ENCODE data around the gene TPD52L2. TPM values are rescaled to one million over a fixed set of nuclear protein-coding genes. Genes with fewer than 3 reads are reported as not detected.

The TPD52L2 gene
- total RNA-seq, 2 experiments from 2014 or later: 15.1 to 15.3 TPM

GRCh38 chr20:63825331-63826118 is 39.5 kb upstream of the TPD52L2 start:
- POLR2A ChIA-PET: no interaction called here
- TF ChIP-seq, protein P1, sequence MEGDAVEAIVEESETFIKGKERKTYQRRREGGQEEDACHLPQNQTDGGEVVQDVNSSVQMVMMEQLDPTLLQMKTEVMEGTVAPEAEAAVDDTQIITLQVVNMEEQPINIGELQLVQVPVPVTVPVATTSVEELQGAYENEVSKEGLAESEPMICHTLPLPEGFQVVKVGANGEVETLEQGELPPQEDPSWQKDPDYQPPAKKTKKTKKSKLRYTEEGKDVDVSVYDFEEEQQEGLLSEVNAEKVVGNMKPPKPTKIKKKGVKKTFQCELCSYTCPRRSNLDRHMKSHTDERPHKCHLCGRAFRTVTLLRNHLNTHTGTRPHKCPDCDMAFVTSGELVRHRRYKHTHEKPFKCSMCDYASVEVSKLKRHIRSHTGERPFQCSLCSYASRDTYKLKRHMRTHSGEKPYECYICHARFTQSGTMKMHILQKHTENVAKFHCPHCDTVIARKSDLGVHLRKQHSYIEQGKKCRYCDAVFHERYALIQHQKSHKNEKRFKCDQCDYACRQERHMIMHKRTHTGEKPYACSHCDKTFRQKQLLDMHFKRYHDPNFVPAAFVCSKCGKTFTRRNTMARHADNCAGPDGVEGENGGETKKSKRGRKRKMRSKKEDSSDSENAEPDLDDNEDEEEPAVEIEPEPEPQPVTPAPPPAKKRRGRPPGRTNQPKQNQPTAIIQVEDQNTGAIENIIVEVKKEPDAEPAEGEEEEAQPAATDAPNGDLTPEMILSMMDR (IDR thresholded peaks at IDR 0.05): no peak
- Histone ChIP-seq H3K4me3 (ENCODE audit: low read length) (no peak overlapping the region), H3K9me3 (ENCODE audit: control insufficient read depth in 1 of 2, insufficient read depth in 1 of 2, low read length in 2 of 2) (no peaks in the 10 kb centered on the region), H3K27ac (ENCODE audit: low read depth in 1 of 2, low read length in 2 of 2) (no peak overlapping the region), H3K27me3 (ENCODE audit: control insufficient read depth in 1 of 2, insufficient read depth in 2 of 2, low read length in 2 of 2) (peaks cover 40 to 42% of the 10 kb centered on the region in 2 experiments), H3K4me1 (ENCODE audit: insufficient read depth, low read length) (peaks cover 15% of the 10 kb centered on the region), H3K36me3 (ENCODE audit: insufficient read depth, low read length) (no peaks in the 10 kb centered on the region)
- Mint-ChIP-seq H3K9me3 (no peaks in the 10 kb centered on the region), H3K36me3 (ENCODE audit: low read depth) (no peaks in the 10 kb centered on the region), H3K27ac (no peak overlapping the region), H3K4me3 (no peak overlapping the region), H3K4me1 (ENCODE audit: low read depth) (peaks cover 10% of the 10 kb centered on the region), H3K27me3 (peaks cover 50% of the 10 kb centered on the region)
- no peak for DNase-seq
- ATAC-seq (ENCODE audit: poor library complexity): no peak
- intact Hi-C loops (cut with DNase I, micrococcal nuclease): no loop called here
- CTCF ChIA-PET: no interaction called here

- ATAC-seq (ENCODE audit: poor library complexity) (no peak), DNase-seq (no peak)
- Histone ChIP-seq H3K27ac (ENCODE audit: low read depth in 1 of 2, low read length in 2 of 2) (no peak overlapping the region), H3K4me3 (ENCODE audit: low read length) (no peak overlapping the region), H3K36me3 (ENCODE audit: insufficient read depth, low read length) (no peaks in the 10 kb centered on the region), H3K27me3 (ENCODE audit: control insufficient read depth in 1 of 2, insufficient read depth in 2 of 2, low read length in 2 of 2) (peaks cover 40 to 42% of the 10 kb centered on the region in 2 experiments), H3K4me1 (ENCODE audit: insufficient read depth, low read length) (peaks cover 15% of the 10 kb centered on the region), H3K9me3 (ENCODE audit: control insufficient read depth in 1 of 2, insufficient read depth in 1 of 2, low read length in 2 of 2) (no peaks in the 10 kb centered on the region)
- Mint-ChIP-seq H3K27ac (no peak overlapping the region), H3K9me3 (no peaks in the 10 kb centered on the region), H3K36me3 (ENCODE audit: low read depth) (no peaks in the 10 kb centered on the region), H3K27me3 (peaks cover 48% of the 10 kb centered on the region), H3K4me3 (no peak overlapping the region), H3K4me1 (ENCODE audit: low read depth) (peaks cover 10% of the 10 kb centered on the region)
- intact Hi-C loops (cut with DNase I, micrococcal nuclease): no loop called here
- TF ChIP-seq, protein P1 (IDR thresholded peaks at IDR 0.05): no peak
- ChIA-PET CTCF (no interaction called here), POLR2A (no interaction called here)
These were observed 38.3 kb upstream of the TPD52L2 start for GRCh38 chr20:63826753-63827152.

- Histone ChIP-seq H3K27ac (ENCODE audit: low read depth in 1 of 2, low read length in 2 of 2) (no peak overlapping the region), H3K36me3 (ENCODE audit: insufficient read depth, low read length) (no peaks in the 10 kb centered on the region), H3K9me3 (ENCODE audit: control insufficient read depth in 1 of 2, insufficient read depth in 1 of 2, low read length in 2 of 2) (no peaks in the 10 kb centered on the region), H3K4me3 (ENCODE audit: low read length) (no peak overlapping the region), H3K27me3 (ENCODE audit: control insufficient read depth in 1 of 2, insufficient read depth in 2 of 2, low read length in 2 of 2) (peaks cover 41 to 42% of the 10 kb centered on the region in 2 experiments), H3K4me1 (ENCODE audit: insufficient read depth, low read length) (peaks cover 15% of the 10 kb centered on the region)
- Mint-ChIP-seq H3K36me3 (ENCODE audit: low read depth) (no peaks in the 10 kb centered on the region), H3K9me3 (no peaks in the 10 kb centered on the region), H3K27ac (no peak overlapping the region), H3K4me1 (ENCODE audit: low read depth) (peaks cover 10% of the 10 kb centered on the region), H3K4me3 (no peak overlapping the region), H3K27me3 (peaks cover 51% of the 10 kb centered on the region)
- TF ChIP-seq, protein P1 (IDR thresholded peaks at IDR 0.05): no peak
- ATAC-seq (ENCODE audit: poor library complexity): no peak
- CTCF ChIA-PET: no interaction called here
- intact Hi-C loops (cut with DNase I, micrococcal nuclease): no loop called here
- POLR2A ChIA-PET: no interaction called here
- DNase-seq: no peak
These were observed 36.9 kb upstream of the TPD52L2 start for GRCh38 chr20:63828124-63828523.
